Mesenteric fat pad (tissue), 1 donor: ENCODE measurements around the gene SNX8. TPM values are rescaled to one million over a fixed set of nuclear protein-coding genes. Genes with fewer than 3 reads are reported as not detected.

ENCODE experiments used
- DNase-seq: peaks from one replicate; pipeline ENCODE4 v3.0.0-alpha.2; 2020; ENCODE audit warnings: low spot score
- total RNA-seq: library from RNA; stranded (reverse); fragmentation: NEBNext Ultra II Directional; extraction: Animal tissue kit (Norgen Biotek cat#: 25700); gene quantifications from one replicate; pipeline ENCODE4 v1.2.1, GENCODE V29; 2021
- donor health status: DM: yes; HTN: yes; CAD: no.

Gene SNX8
- total RNA-seq, 1 donor from 2014 or later: 69.0 TPM

GRCh38 chr7:2264158-2264557 lies 50.1 kb downstream of the SNX8 start:
- no peak for DNase-seq

- no peak for DNase-seq
These were observed 51.1 kb downstream of the SNX8 start for GRCh38 chr7:2263176-2263575.

GRCh38 chr7:2261611-2262010 lies 52.6 kb downstream of the SNX8 start:
- no peak for DNase-seq

GRCh38 chr7:2260820-2261219 lies 53.4 kb downstream of the SNX8 start:
- DNase-seq: no peak

- no peak for DNase-seq
These were observed 54.8 kb downstream of the SNX8 start for GRCh38 chr7:2259480-2259879.

- no peak for DNase-seq
These were observed 55.4 kb downstream of the SNX8 start for GRCh38 chr7:2258661-2259365.

GRCh38 chr7:2257651-2258050 lies 56.6 kb downstream of the SNX8 start:
- DNase-seq: no peak

GRCh38 chr7:2257046-2257551 lies 57.1 kb downstream of the SNX8 start:
- no peak for DNase-seq

- DNase-seq: no peak
These were observed 57.8 kb downstream of the SNX8 start for GRCh38 chr7:2256306-2257045.

GRCh38 chr7:2255145-2256139 lies 58.8 kb downstream of the SNX8 start:
- no peak for DNase-seq

GRCh38 chr7:2254429-2255144 lies 59.7 kb downstream of the SNX8 start:
- DNase-seq: no peak

- no peak for DNase-seq
These were observed 60.6 kb downstream of the SNX8 start for GRCh38 chr7:2253525-2254244.

- no peak for DNase-seq
These were observed 61.2 kb downstream of the SNX8 start for GRCh38 chr7:2253021-2253420.

- no peak for DNase-seq
These were observed 62.1 kb downstream of the SNX8 start for GRCh38 chr7:2251841-2252771.

- DNase-seq: no peak
These were observed 62.9 kb downstream of the SNX8 start for GRCh38 chr7:2251381-2251780.

- DNase-seq: no peak
These were observed 64.4 kb downstream of the SNX8 start for GRCh38 chr7:2249744-2250323.

GRCh38 chr7:2248984-2249694 lies 65.1 kb downstream of the SNX8 start:
- DNase-seq: no peak
